ENCODE measurements around the gene YAP1.
A peak's percentile ranks its signal among the peaks of the same experiment; 100 is the strongest.

YAP1 gene

GRCh38 chr11:102267609-102268008, 157.4 kb downstream of the YAP1 start:
- TF ChIP-seq ZBTB1 (tag by site-specific recombination; IDR thresholded peaks at IDR 0.05) (no peak), ZNF175 (tag by site-specific recombination; IDR thresholded peaks at IDR 0.05) (no peak), ZNF626 (tag by site-specific recombination; IDR thresholded peaks at IDR 0.05) (no peak), ZNF791 (tag by site-specific recombination; IDR thresholded peaks at IDR 0.05) (no peak), ZSCAN30 (tag by site-specific recombination; IDR thresholded peaks at IDR 0.05) (no peak), ZFP69B (tag by site-specific recombination; IDR thresholded peaks at IDR 0.05) (no peak), EGR2 (tag by site-specific recombination; IDR thresholded peaks at IDR 0.05; ENCODE audit: low read depth) (no peak), ZNF843 (tag by site-specific recombination; IDR thresholded peaks at IDR 0.05) (no peak)
- TF ChIP-seq, protein P1, sequence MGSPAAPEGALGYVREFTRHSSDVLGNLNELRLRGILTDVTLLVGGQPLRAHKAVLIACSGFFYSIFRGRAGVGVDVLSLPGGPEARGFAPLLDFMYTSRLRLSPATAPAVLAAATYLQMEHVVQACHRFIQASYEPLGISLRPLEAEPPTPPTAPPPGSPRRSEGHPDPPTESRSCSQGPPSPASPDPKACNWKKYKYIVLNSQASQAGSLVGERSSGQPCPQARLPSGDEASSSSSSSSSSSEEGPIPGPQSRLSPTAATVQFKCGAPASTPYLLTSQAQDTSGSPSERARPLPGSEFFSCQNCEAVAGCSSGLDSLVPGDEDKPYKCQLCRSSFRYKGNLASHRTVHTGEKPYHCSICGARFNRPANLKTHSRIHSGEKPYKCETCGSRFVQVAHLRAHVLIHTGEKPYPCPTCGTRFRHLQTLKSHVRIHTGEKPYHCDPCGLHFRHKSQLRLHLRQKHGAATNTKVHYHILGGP (tag by site-specific recombination; IDR thresholded peaks at IDR 0.05) = no peak
- TF ChIP-seq, protein P2, sequence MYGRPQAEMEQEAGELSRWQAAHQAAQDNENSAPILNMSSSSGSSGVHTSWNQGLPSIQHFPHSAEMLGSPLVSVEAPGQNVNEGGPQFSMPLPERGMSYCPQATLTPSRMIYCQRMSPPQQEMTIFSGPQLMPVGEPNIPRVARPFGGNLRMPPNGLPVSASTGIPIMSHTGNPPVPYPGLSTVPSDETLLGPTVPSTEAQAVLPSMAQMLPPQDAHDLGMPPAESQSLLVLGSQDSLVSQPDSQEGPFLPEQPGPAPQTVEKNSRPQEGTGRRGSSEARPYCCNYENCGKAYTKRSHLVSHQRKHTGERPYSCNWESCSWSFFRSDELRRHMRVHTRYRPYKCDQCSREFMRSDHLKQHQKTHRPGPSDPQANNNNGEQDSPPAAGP (tag by site-specific recombination; IDR thresholded peaks at IDR 0.05) = no peak
- ChIA-PET CTCF (interaction anchor here (2.3 to 4.0 kb wide), 5 partner anchors 10 to 26 kb away, joined by 8 to 25 read pairs (median 22); no protein-coding TSS in a partner anchor), POLR2A (interaction anchor here (0.8 to 2.1 kb wide), 2 partner anchors 12 to 14 kb away, joined by 5 to 9 read pairs; no protein-coding TSS in a partner anchor)
- Histone ChIP-seq H3K4me3 (ENCODE audit: low read depth, low read length) (no peak overlapping the region), H3K9me3 (ENCODE audit: control insufficient read depth, insufficient read depth, low read depth, low read length) (no peaks in the 10 kb centered on the region), H3K36me3 (ENCODE audit: control insufficient read depth in 2 of 2, insufficient read depth in 1 of 2, low read length in 2 of 2) (no peaks in the 10 kb centered on the region), H3K27ac (ENCODE audit: extremely low read depth, low read depth, low read length) (no peak overlapping the region), H3K4me1 (ENCODE audit: control insufficient read depth, insufficient read depth, low read length) (no peaks in the 10 kb centered on the region)

GRCh38 chr11:102268083-102268984, 158.1 kb downstream of the YAP1 start:
- Histone ChIP-seq H3K9me3 (ENCODE audit: control insufficient read depth, insufficient read depth, low read depth, low read length) (no peaks in the 10 kb centered on the region), H3K36me3 (ENCODE audit: control insufficient read depth in 2 of 2, insufficient read depth in 1 of 2, low read length in 2 of 2) (no peaks in the 10 kb centered on the region), H3K27ac (ENCODE audit: extremely low read depth, low read depth, low read length) (no peak overlapping the region; the same call in 1 of the 2 replicates), H3K4me3 (ENCODE audit: low read depth, low read length) (peak overlapping the region; percentile 17), H3K4me1 (ENCODE audit: control insufficient read depth, insufficient read depth, low read length) (no peaks in the 10 kb centered on the region)
- ChIA-PET POLR2A (interaction anchor here (0.8 to 2.1 kb wide), 3 partner anchors 11 to 157 kb away, joined by 5 to 9 read pairs (median 6); no protein-coding TSS in a partner anchor), CTCF (interaction anchor here (0.7 to 4.0 kb wide), 20 partner anchors 11 to 407 kb away, joined by 3 to 25 read pairs (median 4); no protein-coding TSS in a partner anchor)
- TF ChIP-seq ZNF423 (tag by site-specific recombination; IDR thresholded peaks at IDR 0.05) (no peak), ZNF692 (tag by site-specific recombination; IDR thresholded peaks at IDR 0.05) (peak; percentile 43; the same call in 1 of the 2 replicates), TSHZ1 (tag by site-specific recombination; IDR thresholded peaks at IDR 0.05; ENCODE audit: borderline replicate concordance) (no peak), ZNF391 (tag by site-specific recombination; IDR thresholded peaks at IDR 0.05; ENCODE audit: borderline replicate concordance, low read depth) (no peak), KLF1 (tag by site-specific recombination; IDR thresholded peaks at IDR 0.05) (peak; percentile 29; the same call in 1 of the 2 replicates), YY2 (tag by site-specific recombination; IDR thresholded peaks at IDR 0.05) (no peak), ZNF660 (tag by site-specific recombination; IDR thresholded peaks at IDR 0.05) (peak; percentile 56; the same call in 1 of the 2 replicates), ZNF621 (tag by site-specific recombination; IDR thresholded peaks at IDR 0.05) (no peak), ZBTB17 (tag by site-specific recombination; IDR thresholded peaks at IDR 0.05) (peak; percentile 46; the same call in 1 of the 2 replicates), OVOL3 (tag by site-specific recombination; IDR thresholded peaks at IDR 0.05) (no peak), ZNF18 (tag by site-specific recombination; IDR thresholded peaks at IDR 0.05) (no peak), ZNF560 (tag by site-specific recombination; IDR thresholded peaks at IDR 0.05; ENCODE audit: borderline replicate concordance) (no peak), ZSCAN4 (tag by site-specific recombination; IDR thresholded peaks at IDR 0.05) (no peak)

Data from HEK293 (cell line).